ENCODE measurements around the gene AK5. TPM values are rescaled to one million over a fixed set of nuclear protein-coding genes. Genes with fewer than 3 reads are reported as not detected.

AK5 gene
- total and polyA plus RNA-seq, 2 of the 4 experiments (the other 2 are of a cell fraction), result 22.5 to 25.8 TPM

DNA sequence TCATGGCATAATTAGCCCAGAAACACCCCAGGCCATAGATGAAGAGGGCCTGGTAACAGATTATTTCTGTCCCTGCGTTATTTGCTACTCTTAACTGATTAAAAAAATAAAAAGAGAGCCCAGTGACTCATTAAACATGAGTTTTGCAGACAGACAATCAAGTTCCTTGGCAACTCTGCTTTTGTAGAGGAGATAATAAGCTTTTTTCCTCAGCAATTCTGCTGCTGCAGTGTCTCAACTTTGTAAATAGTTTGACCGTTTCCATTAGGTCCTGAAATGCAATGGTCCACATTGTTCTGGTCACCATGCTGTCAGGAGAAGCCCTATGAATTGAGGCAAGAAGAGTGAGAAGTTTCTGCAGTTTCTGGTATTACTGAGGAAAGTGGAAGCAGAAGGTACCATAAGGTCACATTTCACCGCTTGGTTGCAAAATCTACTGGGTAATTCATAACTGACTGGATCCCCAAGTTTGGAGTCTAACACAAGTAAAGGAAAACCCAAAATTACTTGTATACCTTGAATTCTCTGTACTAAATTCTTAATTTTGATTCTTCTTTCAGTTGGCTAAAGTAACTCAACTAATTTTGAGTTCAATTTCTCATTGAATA lies 261.1 kb downstream of the AK5 start:
- peak overlapping the region; percentile 31 for H2BK120ac ChIP-seq (ENCODE audit: low read depth, low read length)
- H3K36me3 ChIP-seq (ENCODE audit: control insufficient read depth, insufficient read depth, low read length), result no peaks in the 10 kb centered on the region
- H3K56ac ChIP-seq (ENCODE audit: extremely low read depth, insufficient read depth, low read length), result no peak overlapping the region
- no peak overlapping the region for H3K23ac ChIP-seq (ENCODE audit: low read depth, low read length)
- in situ Hi-C loops (cut with MboI; ENCODE audit: low sequenced_read_pairs) (no loop called here), intact Hi-C loops (cut with micrococcal nuclease) (no loop called here), dilution Hi-C loops (cut with HindIII; ENCODE audit: low sequenced_read_pairs, unreplicated experiment) (no loop called here)
- peak overlapping the region; percentile 57 for H3K14ac ChIP-seq (replicated peaks; ENCODE audit: low read depth, low read length)
- H3K27me3 ChIP-seq (ENCODE audit: control insufficient read depth, insufficient read depth, low read length), result no peaks in the 10 kb centered on the region
- POLR2A ChIA-PET (ENCODE audit: unreplicated experiment), result no interaction called here
- no peaks in the 10 kb centered on the region for H3K9me3 ChIP-seq (ENCODE audit: control insufficient read depth, insufficient read depth, low read length)
- peak; percentile 45 for DNase-seq
- H4K20me1 ChIP-seq (ENCODE audit: insufficient read depth, low read length), result no peaks in the 10 kb centered on the region
- peak overlapping the region; percentile 38 for H2BK20ac ChIP-seq (ENCODE audit: low read depth, low read length)
- CTCF ChIA-PET, result no interaction called here
- no peak overlapping the region for H3K4me2 ChIP-seq (ENCODE audit: low read depth, low read length)
- TF ChIP-seq RAD21 (IDR thresholded peaks at IDR 0.05; ENCODE audit: low read length) (no peak), NFE2L2 (IDR thresholded peaks at IDR 0.05; ENCODE audit: low read depth, low read length) (no peak), MXI1 (IDR thresholded peaks at IDR 0.05; ENCODE audit: borderline replicate concordance, low read depth, low read length) (no peak), MAZ (IDR thresholded peaks at IDR 0.05; ENCODE audit: borderline replicate concordance, low read depth, low read length) (no peak), RCOR1 (IDR thresholded peaks at IDR 0.05; ENCODE audit: insufficient replicate concordance, low read length) (no peak)
- H3K4me1 ChIP-seq (ENCODE audit: control insufficient read depth, insufficient read depth, low read length), result peaks cover 22% of the 10 kb centered on the region
- peaks cover 8% of the 10 kb centered on the region for H3K9me1 ChIP-seq (ENCODE audit: insufficient read depth, low read length)
- H3K18ac ChIP-seq (ENCODE audit: low read depth, low read length), result peak overlapping the region; percentile 22; the same call in 1 of the 2 replicates
- BruUV-seq (replicated peaks), result no TSS peak
- peak overlapping the region in 1 of 2 experiments; percentile 56; a peak in 2 of 4 replicates for H4K8ac ChIP-seq (ENCODE audit: low read depth in 2 of 2, low read length in 2 of 2)
- no CpG with 5 or more reads among the region's 3 CpGs for WGBS, 2 experiments (ENCODE audit: extremely low coverage in 2 of 2, insufficient read length in 1 of 2)
- no peak for ATAC-seq (ENCODE audit: low read depth)
- peak overlapping the region; percentile 12; the same call in 1 of the 3 replicates for H2BK15ac ChIP-seq (ENCODE audit: low read depth, low read length)
- no peak overlapping the region for H2AK9ac ChIP-seq (replicated peaks; ENCODE audit: low read depth, low read length, poor library complexity)
- peak overlapping the region; percentile 32 for H2BK5ac ChIP-seq (ENCODE audit: low read depth, low read length, poor library complexity, severe bottlenecking)
- no peak overlapping the region for H3K4me3 ChIP-seq (ENCODE audit: insufficient read depth, low read depth, low read length)
- no peak overlapping the region; the same call in 1 of the 2 replicates for H4K5ac ChIP-seq (ENCODE audit: low read depth, low read length)
- 0 out of 2 replicates have a peak overlapping the region, but pooled peaks have one; percentile 37 for H4K91ac ChIP-seq (ENCODE audit: insufficient read depth, low read depth, low read length)
- H3K27ac ChIP-seq (ENCODE audit: insufficient read depth, low read length), result no peak overlapping the region
- H3K4ac ChIP-seq (ENCODE audit: low read depth, low read length), result peak overlapping the region; percentile 45; the same call in 1 of the 2 replicates
- H2AFZ ChIP-seq (replicated peaks; ENCODE audit: low read length, poor library complexity), result no peak overlapping the region
- H3K9ac ChIP-seq (ENCODE audit: low read depth, low read length), result no peak overlapping the region
- peaks cover 0 to 27% of the 10 kb centered on the region in 2 experiments; a peak in 2 of 4 replicates for H3K79me1 ChIP-seq (ENCODE audit: low read depth in 1 of 2, low read length in 2 of 2)
- H2AK5ac ChIP-seq (ENCODE audit: low read depth, low read length), result no peak overlapping the region; the same call in 1 of the 2 replicates
